Neuronal stem cell (in vitro differentiated cells): ENCODE measurements around the gene RAB44.

Source experiments
- DNase-seq: peaks from one replicate; pipeline ENCODE4 v3.0.0-alpha.2; 2013; ENCODE audit warnings: low spot score
- H2AFZ ChIP-seq: one replicate; pipeline ENCODE4 v1.6.1; 2013; ENCODE audit warnings: mild to moderate bottlenecking, low read length, inconsistent platforms
- H2AK5ac ChIP-seq: 2 replicates; pipeline ENCODE4 v1.6.1; 2013; ENCODE audit warnings: low read depth, mild to moderate bottlenecking, inconsistent platforms, low read length, moderate library complexity, mixed read lengths
- H2BK120ac ChIP-seq: 2 replicates; pipeline ENCODE4 v1.6.1; 2013; ENCODE audit warnings: low read depth, mild to moderate bottlenecking, inconsistent platforms, low read length, moderate library complexity, mixed read lengths
- H2BK12ac ChIP-seq: one replicate; pipeline ENCODE4 v1.6.1; 2013; ENCODE audit warnings: low read length, inconsistent platforms
- H2BK15ac ChIP-seq: 2 replicates; pipeline ENCODE4 v1.6.1; 2013; ENCODE audit warnings: mild to moderate bottlenecking, low read length, inconsistent platforms, mixed read lengths
- H2BK5ac ChIP-seq: one replicate; pipeline ENCODE4 v1.6.1; 2013; ENCODE audit warnings: inconsistent platforms, mild to moderate bottlenecking, low read length, moderate library complexity
- H3K14ac ChIP-seq: one replicate; pipeline ENCODE4 v1.6.1; 2013; ENCODE audit warnings: low read length, inconsistent platforms
- H3K18ac ChIP-seq: 2 replicates; pipeline ENCODE4 v1.6.1; 2013; ENCODE audit warnings: low read length, inconsistent platforms
- H3K23ac ChIP-seq: 2 replicates; pipeline ENCODE4 v1.6.1; 2013; ENCODE audit warnings: low read depth, mild to moderate bottlenecking, mixed read lengths, low read length, inconsistent platforms; ENCODE audit not compliant: poor library complexity
- H3K27ac ChIP-seq: replicated peaks from 3 replicates; pipeline ENCODE4 v1.5.1; 2013; ENCODE audit warnings: low read length, inconsistent platforms
- H3K27me3 ChIP-seq, 3 experiments: 2 replicates each; pipeline ENCODE4 v1.6.1; 2013; ENCODE audit warnings: low read length in 3 of 3, mild to moderate bottlenecking in 2 of 3, inconsistent platforms in 1 of 3, low read depth in 1 of 3, mixed read lengths in 1 of 3, moderate library complexity in 1 of 3; ENCODE audit not compliant: control insufficient read depth in 3 of 3, insufficient read depth in 3 of 3
- H3K36me3 ChIP-seq, 2 donors: replicated peaks in 1 of 2; 2 replicates each; pipeline ENCODE4 v1.6.1; 2013; ENCODE audit warnings: low read length in 2 of 2; ENCODE audit not compliant: control insufficient read depth in 2 of 2, insufficient read depth in 2 of 2
- H3K4ac ChIP-seq: 2 replicates; pipeline ENCODE4 v1.6.1; 2013; ENCODE audit warnings: inconsistent platforms, mild to moderate bottlenecking, low read length, moderate library complexity
- H3K4me1 ChIP-seq, 2 donors: 1 replicate in 1 of 2; 2 replicates in 1 of 2; pipeline ENCODE4 v1.6.1; 2013; ENCODE audit warnings: low read length in 2 of 2, low read depth in 1 of 2; ENCODE audit not compliant: control insufficient read depth in 2 of 2, insufficient read depth in 1 of 2
- H3K4me2 ChIP-seq: one replicate; pipeline ENCODE4 v1.6.1; 2013; ENCODE audit warnings: mild to moderate bottlenecking, low read length, inconsistent platforms; ENCODE audit not compliant: insufficient read depth, poor library complexity, severe bottlenecking
- H3K4me3 ChIP-seq, 2 donors: 2 replicates each; pipeline ENCODE4 v1.5.1; 2013; ENCODE audit warnings: low read length in 2 of 2, mild to moderate bottlenecking in 2 of 2, inconsistent platforms in 1 of 2, moderate library complexity in 1 of 2
- H3K79me1 ChIP-seq: one replicate; pipeline ENCODE4 v1.6.1; 2013; ENCODE audit warnings: low read depth, mild to moderate bottlenecking, inconsistent platforms, low read length, moderate library complexity
- H3K9ac ChIP-seq: one replicate; pipeline ENCODE4 v1.6.1; 2013; ENCODE audit warnings: mild to moderate bottlenecking, low read depth, low read length, inconsistent platforms; ENCODE audit not compliant: poor library complexity
- H3K9me3 ChIP-seq, 2 donors: replicated peaks in 1 of 2; 2 replicates each; pipeline versions ENCODE3 to v1.6.1; 2013; ENCODE audit warnings: low read length in 2 of 2, mild to moderate bottlenecking in 2 of 2, inconsistent platforms in 1 of 2, low read depth in 1 of 2, mixed read lengths in 1 of 2, moderate library complexity in 1 of 2; ENCODE audit not compliant: control insufficient read depth in 2 of 2, insufficient read depth in 1 of 2
- H4K8ac ChIP-seq: one replicate; pipeline ENCODE4 v1.6.1; 2013; ENCODE audit warnings: low read depth, mild to moderate bottlenecking, inconsistent platforms, low read length, moderate library complexity
- H4K91ac ChIP-seq: one replicate; pipeline ENCODE4 v1.6.1; 2013; ENCODE audit warnings: low read length, low read depth, mild to moderate bottlenecking, inconsistent platforms; ENCODE audit not compliant: poor library complexity
- WGBS, 2 donors: extraction: QIAGEN DNeasy Blood & Tissue Kit; methylation state at CpG; one replicate each; pipeline ENCODE4 v1.1.7; 2013; ENCODE audit warnings: missing lambda C conversion rate in 2 of 2, mixed read lengths in 1 of 2; ENCODE audit not compliant: insufficient read length in 2 of 2, insufficient replicate concordance in 1 of 2; ENCODE audit errors: extremely low coverage in 2 of 2; 5-methylcytosine and 5-hydroxymethylcytosine counted together

Gene RAB44

GRCh38 chr6:36774331-36774730 lies 76.7 kb downstream of the RAB44 start:
- Histone ChIP-seq H2BK120ac (no peak overlapping the region), H4K8ac (no peak overlapping the region), H3K9ac (no peak overlapping the region), H2AFZ (no peak overlapping the region), H3K14ac (no peak overlapping the region), H3K18ac (no peak overlapping the region), H2BK5ac (no peak overlapping the region), H4K91ac (no peak overlapping the region), H2AK5ac (no peak overlapping the region), H3K79me1 (no peaks in the 10 kb centered on the region), H2BK12ac (no peak overlapping the region), H3K27me3 (peaks cover 0 to 8% (median 6%) of the 10 kb centered on the region in 3 experiments), H3K4me3 (no peak overlapping the region), H3K9me3 (no peaks in the 10 kb centered on the region), H2BK15ac (no peak overlapping the region), H3K4me1 (peaks cover 14 to 29% of the 10 kb centered on the region in 2 donors), H3K4me2 (no peak overlapping the region), H3K23ac (no peak overlapping the region), H3K36me3 (no peaks in the 10 kb centered on the region), H3K4ac (no peak overlapping the region), H3K27ac (no peak overlapping the region)
- WGBS, 2 donors = no CpG with 5 or more reads among the region's 5 CpGs
- DNase-seq = no peak

- no peak overlapping the region for H3K18ac ChIP-seq
- H3K14ac ChIP-seq = no peak overlapping the region
- H3K27me3 ChIP-seq = peaks cover 0 to 8% (median 6%) of the 10 kb centered on the region in 3 experiments
- H3K4ac ChIP-seq = no peak overlapping the region
- no peak overlapping the region for H3K27ac ChIP-seq
- H3K9me3 ChIP-seq = no peaks in the 10 kb centered on the region
- H3K9ac ChIP-seq = no peak overlapping the region
- no peak overlapping the region for H4K8ac ChIP-seq
- no peaks in the 10 kb centered on the region for H3K36me3 ChIP-seq
- H2BK5ac ChIP-seq = no peak overlapping the region
- H3K4me1 ChIP-seq = peaks cover 14 to 27% of the 10 kb centered on the region in 2 donors
- WGBS, 2 donors = no CpG with 5 or more reads among the region's 5 CpGs
- no peak overlapping the region for H3K4me3 ChIP-seq
- no peak overlapping the region for H2AFZ ChIP-seq
- no peak overlapping the region for H3K4me2 ChIP-seq
- peak overlapping the region; percentile 32 for H3K23ac ChIP-seq
- peak overlapping the region; percentile 67 for H2AK5ac ChIP-seq
- no peak for DNase-seq
- H2BK120ac ChIP-seq = no peak overlapping the region
- no peaks in the 10 kb centered on the region for H3K79me1 ChIP-seq
- H4K91ac ChIP-seq = no peak overlapping the region
- H2BK15ac ChIP-seq = no peak overlapping the region
- no peak overlapping the region for H2BK12ac ChIP-seq
These were observed 78.5 kb downstream of the RAB44 start for GRCh38 chr6:36776167-36776566.

GRCh38 chr6:36777801-36778200 lies 80.2 kb downstream of the RAB44 start:
- Histone ChIP-seq H2AFZ (peak overlapping the region; percentile 87), H3K27me3 (peaks cover 0 to 8% (median 6%) of the 10 kb centered on the region in 3 experiments), H2BK120ac (no peak overlapping the region), H2AK5ac (no peak overlapping the region), H2BK15ac (no peak overlapping the region), H2BK5ac (no peak overlapping the region), H3K79me1 (no peaks in the 10 kb centered on the region), H3K23ac (no peak overlapping the region), H2BK12ac (no peak overlapping the region), H3K4me2 (no peak overlapping the region), H3K14ac (no peak overlapping the region), H4K8ac (no peak overlapping the region), H3K18ac (no peak overlapping the region), H3K27ac (no peak overlapping the region), H3K9ac (no peak overlapping the region), H3K4ac (no peak overlapping the region), H3K4me1 (peaks cover 9 to 21% of the 10 kb centered on the region in 2 donors), H3K9me3 (no peaks in the 10 kb centered on the region), H3K4me3 (no peak overlapping the region), H3K36me3 (no peaks in the 10 kb centered on the region), H4K91ac (no peak overlapping the region)
- DNase-seq = no peak
- WGBS, 2 donors = no CpG with 5 or more reads among the region's 5 CpGs

GRCh38 chr6:36779227-36779626 lies 81.6 kb downstream of the RAB44 start:
- Histone ChIP-seq H2AK5ac (peak overlapping the region; percentile 87), H3K79me1 (no peaks in the 10 kb centered on the region), H2AFZ (no peak overlapping the region), H3K36me3 (no peaks in the 10 kb centered on the region), H2BK15ac (peak overlapping the region; percentile 82), H2BK5ac (no peak overlapping the region), H4K8ac (no peak overlapping the region), H3K4me2 (no peak overlapping the region), H2BK120ac (no peak overlapping the region), H3K23ac (peak overlapping the region; percentile 13), H3K4ac (no peak overlapping the region), H4K91ac (no peak overlapping the region), H2BK12ac (no peak overlapping the region), H3K14ac (no peak overlapping the region), H3K4me3 (no peak overlapping the region), H3K9me3 (no peaks in the 10 kb centered on the region), H3K27me3 (peaks cover 0 to 8% (median 6%) of the 10 kb centered on the region in 3 experiments), H3K9ac (no peak overlapping the region), H3K18ac (peak overlapping the region; percentile 3), H3K4me1 (peaks cover 9 to 21% of the 10 kb centered on the region in 2 donors), H3K27ac (no peak overlapping the region)
- no peak for DNase-seq
- WGBS, 2 donors = no CpG with 5 or more reads among the region's 5 CpGs
